ENCODE measurements around the gene AFM.

AFM gene

DNA sequence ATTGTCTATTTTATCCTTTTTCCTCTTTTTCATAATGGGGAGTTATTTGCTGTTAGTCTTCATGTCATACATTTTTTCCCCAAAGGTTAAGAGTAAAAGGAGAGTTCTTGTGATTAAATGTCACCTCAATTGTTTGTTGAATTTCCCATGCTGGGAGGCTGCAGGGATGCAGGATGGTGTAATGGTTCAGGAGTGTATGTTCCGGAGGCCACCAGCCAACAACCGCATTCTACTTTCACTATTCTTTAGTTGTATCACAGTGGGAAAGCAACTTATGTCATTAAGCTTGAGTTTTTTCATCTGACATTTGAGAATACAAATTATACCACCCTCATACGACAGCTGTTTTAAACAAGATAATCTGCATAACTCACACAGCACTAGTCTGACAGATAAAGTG, 30.1 kb upstream of the AFM start:
- no peak for DNase-seq (ENCODE audit: low spot score)

DNA sequence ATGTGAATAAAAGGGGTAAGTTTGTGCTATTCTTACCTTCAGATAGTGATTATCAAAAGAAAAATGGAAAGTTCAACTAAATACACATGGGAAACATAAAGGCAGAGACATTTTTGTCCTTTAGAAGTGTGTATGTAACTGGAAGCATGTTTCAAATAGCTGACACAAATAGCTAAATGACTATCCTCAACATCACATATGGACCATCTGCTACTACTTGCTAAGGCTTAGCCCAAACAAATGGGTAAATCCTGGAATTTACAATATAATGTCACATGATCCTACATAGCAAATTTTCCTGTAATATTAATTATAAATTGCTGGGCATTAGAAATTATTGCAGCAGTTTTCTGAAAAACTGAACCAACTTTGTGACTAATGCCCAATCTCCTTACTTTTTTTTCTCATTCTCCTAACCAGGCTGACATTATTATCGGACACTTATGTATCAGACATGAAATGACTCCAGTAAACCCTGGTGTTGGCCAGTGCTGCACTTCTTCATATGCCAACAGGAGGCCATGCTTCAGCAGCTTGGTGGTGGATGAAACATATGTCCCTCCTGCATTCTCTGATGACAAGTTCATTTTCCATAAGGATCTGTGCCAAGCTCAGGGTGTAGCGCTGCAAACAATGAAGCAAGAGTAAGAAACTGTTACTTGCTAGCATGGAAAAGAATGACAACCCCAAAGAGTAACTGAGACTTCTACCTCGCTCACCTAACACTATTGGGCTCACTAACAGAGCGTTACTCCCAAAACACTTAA, 29.4 kb upstream of the AFM start:
- DNase-seq (ENCODE audit: low spot score): no peak

GRCh38 chr4:73452953-73453700, 28.4 kb upstream of the AFM start:
- DNase-seq (ENCODE audit: low spot score): no peak

- DNase-seq (ENCODE audit: low spot score): no peak
Measured at GRCh38 chr4:73453701-73454005, 27.9 kb upstream of the AFM start.

DNA sequence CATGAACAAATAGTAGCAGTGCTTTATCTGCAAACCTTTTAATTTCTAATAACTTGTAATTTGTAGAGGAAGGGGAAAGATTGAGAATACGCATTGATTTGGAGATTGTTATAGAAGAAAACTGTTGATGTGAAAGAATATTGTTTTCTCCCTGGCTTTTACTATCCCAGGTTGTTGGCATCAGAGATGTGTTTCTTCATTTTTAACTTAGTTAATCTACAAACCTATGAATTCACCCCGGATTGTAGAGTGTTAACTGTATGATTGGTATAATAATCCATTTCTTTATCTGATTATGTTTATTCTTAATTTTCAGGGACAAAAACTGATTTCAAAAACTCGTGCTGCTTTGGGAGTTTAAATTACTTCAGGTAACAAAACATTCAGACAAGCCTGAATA, 26.6 kb upstream of the AFM start:
- DNase-seq (ENCODE audit: low spot score): no peak

DNA sequence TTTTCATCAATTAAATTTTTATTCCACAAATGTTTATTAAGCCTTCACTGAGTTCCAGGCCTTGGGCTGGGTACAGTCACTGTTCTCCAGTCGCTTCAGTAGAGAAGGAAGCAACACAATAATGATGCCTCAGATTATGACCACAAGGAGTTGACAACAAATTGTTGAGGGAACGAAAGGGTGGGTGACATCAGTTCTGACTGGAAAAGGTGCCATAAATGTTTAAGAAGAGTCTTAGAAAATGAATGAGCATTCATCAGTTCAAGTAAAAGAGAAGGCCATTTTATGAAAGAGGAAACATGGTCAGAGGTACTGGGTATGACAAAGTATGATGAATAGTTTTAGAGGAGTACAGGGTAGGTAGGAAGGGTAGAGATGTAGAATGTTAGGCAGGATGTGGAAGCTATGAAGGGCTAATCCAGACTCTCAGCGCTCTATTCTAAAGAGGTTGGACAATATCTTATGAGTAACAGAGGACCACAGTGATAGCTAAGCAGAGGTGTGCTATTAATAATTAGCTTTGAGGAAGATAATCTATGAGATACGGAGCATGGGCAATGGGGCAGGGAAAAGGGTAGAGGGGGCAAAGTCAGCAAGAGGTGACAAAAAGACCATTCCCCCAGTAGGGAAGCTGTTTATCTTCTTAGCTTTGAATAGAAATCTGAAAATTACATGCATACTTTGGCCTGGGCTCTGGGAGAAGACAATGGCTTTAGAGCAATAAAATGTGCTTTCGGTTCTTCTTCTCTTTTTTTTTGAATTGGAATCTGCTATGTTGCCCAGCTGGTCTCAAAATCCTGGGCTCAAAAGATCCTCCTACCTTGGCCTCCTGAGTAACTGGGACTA, 25.1 kb upstream of the AFM start:
- no peak for DNase-seq (ENCODE audit: low spot score)

- DNase-seq (ENCODE audit: low spot score): no peak
Measured at GRCh38 chr4:73458184-73459047, 23.1 kb upstream of the AFM start.

DNA sequence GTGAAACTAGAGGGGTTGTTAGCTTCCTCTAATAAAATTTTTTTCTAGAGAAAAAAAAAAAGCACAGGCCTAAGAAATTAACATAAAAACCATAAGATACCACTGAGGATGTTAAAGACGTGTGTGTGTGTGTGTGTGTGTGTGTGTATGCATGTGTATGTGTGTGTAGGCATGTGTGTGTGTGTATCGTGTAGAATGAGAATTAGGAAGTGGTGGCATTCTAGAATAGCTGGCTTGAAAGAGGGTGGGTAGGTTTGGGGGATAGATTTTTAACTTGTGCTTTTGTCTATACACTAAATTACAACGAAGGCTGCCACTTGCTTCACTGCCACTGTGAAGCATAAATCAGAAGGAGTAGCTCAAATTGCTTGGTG, 22.5 kb upstream of the AFM start:
- no peak for DNase-seq (ENCODE audit: low spot score)

DNA sequence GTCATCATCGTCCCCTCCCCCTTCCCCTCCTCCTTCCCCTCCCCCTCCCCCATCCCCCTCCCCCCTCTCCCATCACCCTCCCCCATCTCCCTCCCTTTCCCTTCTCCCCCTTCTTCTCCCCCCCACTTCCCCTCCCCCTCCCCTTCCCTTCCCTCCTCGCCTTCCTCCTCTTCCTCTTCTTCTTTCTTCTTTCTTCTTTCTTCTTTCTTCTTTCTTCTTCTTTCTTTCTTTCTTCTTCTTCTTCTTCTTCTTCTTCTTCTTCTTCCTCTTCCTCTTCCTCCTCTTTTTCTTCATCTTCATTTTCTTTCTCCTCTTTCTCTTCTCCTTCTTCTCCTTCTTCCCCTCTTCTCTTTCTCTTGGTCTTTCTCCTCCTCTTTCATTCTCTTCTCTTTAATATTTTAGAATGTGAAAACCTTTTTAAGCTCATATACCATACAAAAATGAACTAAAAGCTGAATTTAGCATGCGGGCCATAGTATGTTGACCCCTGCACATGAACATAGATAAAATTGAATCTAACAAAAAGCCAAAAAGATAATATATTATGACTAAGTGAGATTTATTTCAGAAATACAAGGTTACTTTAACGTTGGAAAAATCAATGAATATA, 20.5 kb upstream of the AFM start:
- DNase-seq (ENCODE audit: low spot score): no peak

DNA sequence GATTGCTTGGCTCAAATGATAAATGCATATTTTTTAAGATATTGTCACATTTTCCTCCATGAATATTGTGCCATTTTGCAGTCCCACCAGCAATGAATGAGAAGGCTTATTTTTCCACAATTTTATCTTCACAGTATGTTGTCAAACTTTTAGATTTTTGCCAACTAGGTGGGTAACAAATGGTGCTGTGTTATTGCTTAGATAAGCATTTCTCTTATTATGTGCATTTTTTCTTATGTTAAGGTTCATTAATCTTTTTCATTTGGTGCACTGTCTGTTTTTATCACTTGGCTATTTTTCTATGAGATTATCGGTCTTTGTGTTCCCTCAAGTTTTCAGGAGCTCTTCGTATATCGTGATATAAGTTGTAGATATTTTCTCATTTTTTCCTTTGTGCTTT, 13.4 kb upstream of the AFM start:
- no peak for DNase-seq (ENCODE audit: low spot score)

GRCh38 chr4:73470728-73471127, 10.8 kb upstream of the AFM start:
- no peak for DNase-seq (ENCODE audit: low spot score)

DNA sequence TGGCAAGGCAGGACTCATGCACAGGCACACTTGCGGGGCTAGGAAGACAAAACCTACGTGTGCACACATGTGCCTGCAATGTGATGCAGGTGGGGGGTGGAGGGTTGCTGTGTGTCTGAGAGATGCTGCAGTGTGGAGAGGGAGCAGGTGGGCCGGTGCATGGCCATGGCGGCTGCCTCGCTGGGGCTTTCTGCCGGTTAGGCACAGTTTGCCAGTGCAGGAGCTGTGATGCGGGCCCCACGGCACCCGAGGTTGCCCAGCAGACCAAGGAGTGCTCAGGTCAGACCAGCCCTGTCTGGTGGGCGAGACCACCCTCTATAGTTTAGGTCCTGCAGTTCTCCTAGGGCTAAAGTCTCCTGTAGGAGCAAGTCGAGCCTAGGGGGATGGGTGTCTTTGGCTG, 4.4 kb upstream of the AFM start:
- DNase-seq (ENCODE audit: low spot score): no peak

DNA sequence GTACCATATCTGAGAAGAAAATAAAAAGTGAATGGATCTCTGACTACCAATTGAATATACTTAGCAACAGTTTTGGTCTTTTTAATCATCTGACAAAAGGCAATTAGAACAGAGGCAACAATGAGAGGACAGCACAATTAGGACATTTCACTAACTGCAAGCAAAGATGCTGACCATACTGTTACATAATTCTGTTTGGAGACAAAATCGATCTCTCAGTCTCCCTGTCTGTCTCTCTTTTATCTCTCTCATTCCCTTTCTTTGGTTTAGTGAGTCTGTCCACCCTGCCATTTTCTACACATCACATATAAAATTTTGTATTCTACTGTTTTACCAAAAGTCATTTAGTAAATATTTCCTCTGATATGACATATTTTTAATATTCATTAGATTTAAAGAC, 2.2 kb upstream of the AFM start:
- no peak for DNase-seq (ENCODE audit: low spot score)

DNA sequence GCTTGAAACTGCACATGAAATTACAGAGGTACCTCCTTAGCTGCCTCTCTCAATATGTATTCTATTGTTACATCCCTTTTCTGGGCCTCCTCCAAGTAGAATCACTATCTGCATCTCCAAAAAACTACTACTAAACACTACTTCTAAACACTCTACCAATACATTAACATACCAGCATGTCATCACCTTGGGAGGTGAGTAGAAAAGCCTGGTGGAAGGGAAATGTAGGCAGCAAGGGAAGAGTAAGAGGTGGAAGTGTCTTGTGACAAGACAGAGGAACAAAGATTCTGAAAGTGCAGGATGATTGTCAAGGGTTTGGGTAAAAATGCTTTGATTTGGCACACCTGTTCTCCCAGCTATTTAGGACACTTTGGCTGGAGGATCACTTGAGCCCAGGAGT, 3.5 kb downstream of the AFM start:
- no peak for DNase-seq (ENCODE audit: low spot score)

DNA sequence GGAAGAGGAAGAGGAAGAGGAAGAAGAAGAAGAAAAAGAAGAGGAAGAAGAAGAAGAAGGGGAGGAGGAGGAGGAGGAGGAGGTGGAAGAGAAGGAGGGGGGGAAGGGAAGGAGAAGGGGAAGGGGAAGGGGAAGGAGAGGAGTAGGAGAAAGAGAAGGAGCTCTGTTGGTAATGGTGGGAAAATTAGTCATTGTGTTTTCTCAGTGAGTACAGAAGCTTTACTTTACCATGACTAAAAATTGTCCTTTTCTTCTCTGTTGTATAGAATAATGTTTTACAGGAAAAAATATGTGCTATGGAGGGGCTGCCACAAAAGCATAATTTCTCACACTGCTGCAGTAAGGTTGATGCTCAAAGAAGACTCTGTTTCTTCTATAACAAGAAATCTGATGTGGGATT, 4.1 kb downstream of the AFM start:
- DNase-seq (ENCODE audit: low spot score): no peak

DNA sequence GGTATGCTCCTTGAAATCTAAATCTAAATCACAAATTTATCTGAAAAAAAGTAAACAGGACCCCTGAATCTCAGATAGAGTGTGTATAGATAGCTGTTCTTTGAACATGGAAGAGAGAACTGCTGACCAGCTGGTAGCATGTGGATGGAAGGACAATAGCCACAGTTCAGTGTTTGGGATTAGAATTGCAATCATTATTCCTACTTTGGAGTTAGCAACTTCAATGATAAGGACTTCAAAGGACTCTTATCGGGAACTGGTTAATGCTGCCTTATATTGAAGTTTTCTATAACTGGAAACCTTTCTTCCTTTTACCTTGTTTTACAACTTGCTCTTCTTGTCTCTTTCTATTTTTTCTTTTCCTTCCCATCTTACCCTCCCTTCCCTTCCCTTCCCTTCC, 5.0 kb downstream of the AFM start:
- no peak for DNase-seq (ENCODE audit: low spot score)

DNA sequence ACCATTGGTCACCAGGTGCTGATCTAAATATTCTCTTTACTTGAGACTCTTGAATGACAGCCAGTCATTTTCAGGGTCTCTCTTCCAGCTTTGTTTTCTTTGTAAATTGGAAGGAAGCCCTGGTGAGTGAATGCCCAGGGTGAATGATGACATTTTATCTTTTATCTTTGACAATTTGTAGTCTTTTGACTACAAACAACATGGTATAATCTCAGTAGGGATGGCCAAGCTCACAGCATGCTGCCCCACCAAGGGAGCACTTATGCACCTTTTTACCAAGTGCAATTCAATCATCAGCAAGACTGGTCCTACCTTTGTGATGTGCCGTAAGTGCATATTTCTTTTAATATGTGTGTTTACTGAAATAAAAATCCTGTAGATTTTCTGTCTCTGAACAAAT, 5.7 kb downstream of the AFM start:
- DNase-seq (ENCODE audit: low spot score): no peak

- no peak for DNase-seq (ENCODE audit: low spot score)
Measured at GRCh38 chr4:73499996-73500765, 18.6 kb downstream of the AFM start.

GRCh38 chr4:73501664-73502265, 20.2 kb downstream of the AFM start:
- DNase-seq (ENCODE audit: low spot score): no peak

GRCh38 chr4:73505567-73505966, 24.0 kb downstream of the AFM start:
- no peak for DNase-seq (ENCODE audit: low spot score)

DNA sequence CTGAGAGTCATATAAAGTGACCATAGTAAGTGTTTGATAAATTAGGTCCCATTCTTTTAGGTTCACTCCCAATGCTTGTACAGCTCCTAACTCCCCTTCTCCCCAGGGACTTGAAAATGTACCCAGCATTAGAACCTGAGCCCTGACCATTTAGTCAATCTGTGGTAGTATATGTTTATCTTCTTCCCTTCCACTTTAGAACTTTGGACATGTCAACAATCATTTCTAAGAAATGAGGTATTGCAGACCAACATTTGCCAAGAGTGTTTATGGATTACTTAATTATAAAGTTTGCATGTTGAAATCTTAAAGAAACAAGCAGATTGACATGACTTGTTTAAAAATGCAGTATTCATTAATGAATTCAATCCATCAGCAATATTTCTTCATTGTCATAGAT, 26.0 kb downstream of the AFM start:
- no peak for DNase-seq (ENCODE audit: low spot score)
